Psoas muscle (tissue), 8 donors: ENCODE data around the gene COL9A3. TPM values are rescaled to one million over a fixed set of nuclear protein-coding genes. Genes with fewer than 3 reads are reported as not detected.

Experiments used
- ATAC-seq, 4 donors: fragments of 200-7000 bp; cut with Tn5 transposase; one replicate each; pipeline ENCODE4 v1.9.1; 2020; ENCODE audit warnings: moderate library complexity in 3 of 4, mild to moderate bottlenecking in 2 of 4
- DNase-seq, 2 donors: peaks; one replicate each; pipeline ENCODE4 v3.0.0-alpha.2; 2020
- H3K27ac ChIP-seq: fragments of 200-600 bp; one replicate; pipeline ENCODE4 v1.8.0; 2022
- H3K27me3 ChIP-seq, 3 donors: fragments of 200-600 bp in 1 of 3; one replicate each; pipeline versions ENCODE4 v1.6.1 to v1.8.0; 2013 to 2022; ENCODE audit warnings: low read length in 2 of 3, mild to moderate bottlenecking in 2 of 3, moderate library complexity in 1 of 3; ENCODE audit not compliant: insufficient read depth in 3 of 3
- H3K36me3 ChIP-seq, 2 donors: fragments of 200-600 bp in 1 of 2; one replicate each; pipeline versions ENCODE4 v1.6.1 to v1.8.0; 2013 to 2022; ENCODE audit warnings: low read depth in 1 of 2, mild to moderate bottlenecking in 1 of 2, moderate library complexity in 1 of 2; ENCODE audit not compliant: insufficient read depth in 1 of 2
- H3K4me1 ChIP-seq: fragments of 200-600 bp; one replicate; pipeline ENCODE4 v1.8.0; 2022
- H3K4me3 ChIP-seq: fragments of 200-600 bp; one replicate; pipeline ENCODE4 v1.8.0; 2022; ENCODE audit warnings: mild to moderate bottlenecking
- H3K9me3 ChIP-seq: fragments of 200-600 bp; one replicate; pipeline ENCODE4 v1.8.0; 2022
- CTCF ChIP-seq: fragments of 200-600 bp; IDR thresholded peaks from one replicate; pipeline ENCODE4 v1.8.0; 2022; ENCODE audit warnings: antibody characterized with exemption
- whole genome bisulfite sequencing, 3 donors: extraction: QIAGEN DNeasy Blood & Tissue Kit; methylation state at CpG; one replicate each; pipeline versions ENCODE4 v1.1.6 to v1.1.7; 2013; 5-methylcytosine and 5-hydroxymethylcytosine counted together
- intact Hi-C, 2 donors: fragments of 100-400 bp; cut with DNase I; formaldehyde crosslinking; loops; one replicate each; pipeline versions ENCODE4 v1.11.0 to v1.14.2; 2022
- polyA plus RNA-seq, 3 donors: library from polyadenylated mRNA; stranded (reverse); fragments of 200-250 nt; gene quantifications; one replicate each; pipeline ENCODE4 v1.2.3, GENCODE V29; 2013
- total RNA-seq, 4 donors: library from RNA; stranded (reverse); fragmentation: NEBNext Ultra II Directional in 2 of 4; extraction: Animal tissue kit (Norgen Biotek cat#: 25700) in 2 of 4; gene quantifications; one replicate each; pipeline versions ENCODE4 v1.2.1 to v1.2.4, GENCODE V29; 2021 to 2023
- donor health status: healthy with polysubstance abuse.
- donor health status: DM: no; HTN: no; CAD: no; lungs with moderate emphysema.
- donor health status: Bipolar disorder and iron deficiency.
- donor health status: healthy.
- donor health status: DM: yes; HTN: yes; CAD: no.
- donor health status: DM: no; HTN: no; CAD: no.
- donor health status: DM: no; HTN: no; CAD: no.
- donor health status: DM: yes; HTN: yes; CAD: no.

The COL9A3 gene
- total and polyA plus RNA-seq, 7 donors, result 0.27 to 0.86 (median 0.59) TPM; not detected in 1

- WGBS, 3 donors, result 46 to 49% (median 49%) methylated on average over 12 of the region's 12 CpGs
- intact Hi-C loops, result no loop called here
- Histone ChIP-seq H3K27me3 (peaks cover 0 to 53% (median 31%) of the 10 kb centered on the region in 3 donors), H3K9me3 (no peaks in the 10 kb centered on the region), H3K4me1 (peaks cover 14% of the 10 kb centered on the region), H3K27ac (no peak overlapping the region), H3K36me3 (peaks cover 0 to 37% of the 10 kb centered on the region in 2 donors), H3K4me3 (no peak overlapping the region)
- TF ChIP-seq CTCF, result no peak
- no peak for ATAC-seq
- DNase-seq, result no peak
Measured at GRCh38 chr20:62814709-62815065, 2.2 kb upstream of the COL9A3 start.

GRCh38 chr20:62815066-62815991 is 1.5 kb upstream of the COL9A3 start:
- 35 to 38% (median 38%) methylated on average over 23 to 24 of the region's 24 CpGs for WGBS, 3 donors
- Histone ChIP-seq H3K36me3 (peaks cover 0 to 30% of the 10 kb centered on the region in 2 donors), H3K27ac (no peak overlapping the region), H3K4me1 (peaks cover 14% of the 10 kb centered on the region), H3K9me3 (no peaks in the 10 kb centered on the region), H3K4me3 (no peak overlapping the region), H3K27me3 (peaks cover 0 to 59% (median 31%) of the 10 kb centered on the region in 3 donors)
- DNase-seq (no peak), ATAC-seq (no peak)
- intact Hi-C loops, result no loop called here
- TF ChIP-seq CTCF, result no peak

GRCh38 chr20:62816031-62816883 is 593 bp upstream of the COL9A3 start:
- H3K4me3 ChIP-seq, result peak overlapping the region; percentile 40
- WGBS, 3 donors, result 2 to 4% (median 3%) methylated on average over 41 to 57 of the region's 57 CpGs
- intact Hi-C loops, result no loop called here
- DNase-seq, result no peak
- no peak overlapping the region for H3K27ac ChIP-seq
- peaks cover 14% of the 10 kb centered on the region for H3K4me1 ChIP-seq
- no peaks in the 10 kb centered on the region for H3K9me3 ChIP-seq
- H3K36me3 ChIP-seq, result peaks cover 0 to 21% of the 10 kb centered on the region in 2 donors
- TF ChIP-seq CTCF, result no peak
- H3K27me3 ChIP-seq, result peaks cover 0 to 60% (median 33%) of the 10 kb centered on the region in 3 donors
- ATAC-seq, result no peak

GRCh38 chr20:62817975-62818591 is 1.2 kb downstream of the COL9A3 start:
- H3K4me3 ChIP-seq, result no peak overlapping the region
- no peak overlapping the region for H3K27ac ChIP-seq
- WGBS, 3 donors, result 63 to 64% (median 63%) methylated on average over 12 of the region's 12 CpGs
- no peak for TF ChIP-seq CTCF
- intact Hi-C loops, result no loop called here
- H3K36me3 ChIP-seq, result peaks cover 0 to 4% of the 10 kb centered on the region in 2 donors
- ATAC-seq (no peak), DNase-seq (no peak)
- peaks cover 0 to 60% (median 33%) of the 10 kb centered on the region in 3 donors for H3K27me3 ChIP-seq
- H3K9me3 ChIP-seq, result no peaks in the 10 kb centered on the region
- H3K4me1 ChIP-seq, result peaks cover 14% of the 10 kb centered on the region
